Measurements from ENCODE around the gene LRPAP1.

The LRPAP1 gene

GRCh38 chr4:3502941-3503936 is 29.0 kb downstream of the LRPAP1 start:
- DNase-seq (ENCODE audit: extremely low read depth in 1 of 2, low read depth in 1 of 2): no peak

DNA sequence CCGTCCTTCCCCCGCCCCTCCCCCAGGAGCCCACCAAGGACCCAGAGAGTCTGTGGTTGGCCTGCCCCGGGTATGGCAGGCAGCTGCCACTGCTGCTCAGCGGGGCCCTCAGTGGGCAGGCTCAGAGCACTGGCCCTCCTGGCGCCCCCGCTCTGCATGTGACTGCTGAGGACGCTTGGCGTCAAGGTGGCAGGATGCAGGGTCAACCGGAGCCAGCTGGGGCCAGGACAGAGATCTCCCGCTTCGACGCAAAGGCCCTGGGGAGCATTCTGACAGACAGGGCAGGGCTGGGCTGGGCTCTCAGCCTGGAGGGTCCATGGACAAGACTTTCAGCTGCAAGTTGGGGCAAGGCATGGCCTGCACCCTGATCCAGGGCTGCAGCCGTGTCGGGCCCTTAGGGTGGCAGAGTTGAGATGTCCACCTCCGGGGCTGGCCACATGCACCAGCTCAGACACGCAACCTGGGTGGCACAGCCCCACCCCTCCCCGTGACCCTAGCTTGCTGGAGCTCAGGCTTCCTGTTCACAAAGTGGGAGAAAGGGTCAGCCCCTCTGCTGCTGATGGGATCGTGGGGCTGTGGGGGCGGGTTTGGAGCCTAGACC is 30.3 kb downstream of the LRPAP1 start:
- no peak for DNase-seq (ENCODE audit: extremely low read depth in 1 of 2, low read depth in 1 of 2)

DNA sequence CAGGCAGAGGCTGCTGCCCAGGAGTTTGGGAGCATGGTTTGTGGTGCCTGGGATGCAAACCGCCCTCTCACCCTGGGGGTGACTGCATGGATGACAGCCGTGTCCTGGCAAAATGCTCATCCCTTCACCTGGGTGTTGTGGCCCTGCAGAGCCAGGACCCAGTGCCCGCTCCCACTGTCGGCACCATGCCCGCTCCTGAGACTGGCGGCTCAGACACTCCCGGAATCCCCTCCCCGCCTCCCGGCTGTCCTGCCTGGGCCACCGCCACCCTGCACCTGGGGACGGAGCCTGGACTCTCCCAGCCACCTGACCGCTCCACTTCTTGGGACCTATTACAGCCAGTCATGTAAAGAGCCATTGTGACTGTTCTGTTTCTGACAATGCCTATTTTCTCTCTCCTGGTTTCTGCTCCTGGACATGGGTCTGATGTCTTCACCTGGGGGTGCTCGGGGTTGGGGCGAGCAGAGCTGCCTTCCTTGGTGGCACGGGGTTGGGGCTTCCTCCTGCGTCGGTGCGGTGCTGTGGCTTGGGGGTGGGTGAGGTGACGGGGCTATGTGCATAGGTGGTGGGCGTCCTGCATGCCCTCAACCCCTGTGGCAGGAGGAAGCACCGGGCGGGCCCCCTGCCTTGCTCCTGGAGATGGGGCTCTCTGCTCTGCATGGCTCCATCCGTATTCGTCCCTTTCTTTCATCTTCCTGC is 30.9 kb downstream of the LRPAP1 start:
- DNase-seq (ENCODE audit: extremely low read depth in 1 of 2, low read depth in 1 of 2): no peak

DNA sequence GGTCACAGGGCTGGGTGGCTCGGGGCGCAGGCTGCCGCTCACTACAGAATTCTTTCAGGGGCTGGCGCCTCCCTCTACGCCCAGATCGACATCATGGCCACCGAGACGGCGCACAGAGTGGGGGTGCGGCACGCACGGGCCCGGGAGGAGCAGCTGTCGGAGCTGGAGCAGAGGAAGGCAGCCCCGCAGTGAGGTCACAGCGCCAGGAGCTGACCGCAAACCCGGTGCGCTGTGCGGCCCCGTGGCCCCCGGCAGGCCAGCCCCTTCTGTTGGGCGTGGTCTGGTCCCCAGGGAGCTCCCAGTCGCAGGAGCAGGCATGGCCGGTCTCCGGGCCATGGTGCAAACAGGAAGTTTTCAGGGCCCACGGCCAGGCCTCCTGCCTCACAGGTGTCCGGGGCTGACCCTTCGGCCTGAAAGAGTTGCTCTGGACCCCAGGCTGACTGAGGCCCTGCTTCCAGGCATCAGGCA is 31.6 kb downstream of the LRPAP1 start:
- DNase-seq (ENCODE audit: extremely low read depth in 1 of 2, low read depth in 1 of 2): no peak

- no peak for DNase-seq (ENCODE audit: extremely low read depth in 1 of 2, low read depth in 1 of 2)
Measured at GRCh38 chr4:3500111-3500510, 32.1 kb downstream of the LRPAP1 start.

- no peak for DNase-seq (ENCODE audit: extremely low read depth in 1 of 2, low read depth in 1 of 2)
Measured at GRCh38 chr4:3499710-3500109, 32.5 kb downstream of the LRPAP1 start.

DNA sequence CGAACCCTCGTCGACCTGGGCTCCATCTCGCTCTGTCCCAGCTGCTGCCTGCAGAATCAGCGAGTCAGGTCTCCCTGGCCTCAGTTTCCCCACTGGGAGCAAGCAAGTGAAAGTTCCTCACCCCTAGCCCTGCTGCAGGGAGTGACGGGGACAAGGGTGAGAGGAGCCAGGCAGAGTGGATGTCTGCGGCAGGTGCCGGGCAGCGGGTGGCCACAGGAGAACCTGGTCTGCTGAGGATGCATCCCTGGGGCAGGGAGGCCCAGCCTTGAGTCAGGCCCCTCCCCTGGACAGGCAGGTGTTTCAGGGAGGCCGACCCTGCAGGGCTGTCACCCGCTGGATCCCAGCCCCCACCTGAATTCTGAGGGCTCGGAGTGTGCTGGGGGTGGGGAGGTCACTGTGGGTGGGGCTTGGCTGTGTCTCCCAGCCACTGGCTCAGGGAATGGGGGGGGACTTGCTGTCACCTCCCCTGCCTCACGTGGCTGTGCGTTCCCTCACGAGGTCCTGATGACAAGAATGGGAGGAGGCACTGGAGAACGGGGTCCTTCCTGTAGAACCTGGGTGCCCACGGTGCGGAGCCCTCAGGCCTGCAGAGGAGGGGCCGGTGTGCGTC is 33.2 kb downstream of the LRPAP1 start:
- DNase-seq (ENCODE audit: extremely low read depth in 1 of 2, low read depth in 1 of 2): no peak

- DNase-seq (ENCODE audit: extremely low read depth in 1 of 2, low read depth in 1 of 2): no peak
Measured at GRCh38 chr4:3498407-3498806, 33.8 kb downstream of the LRPAP1 start.

- DNase-seq (ENCODE audit: extremely low read depth in 1 of 2, low read depth in 1 of 2): no peak
Measured at GRCh38 chr4:3497523-3498389, 34.5 kb downstream of the LRPAP1 start.

- DNase-seq (ENCODE audit: extremely low read depth in 1 of 2, low read depth in 1 of 2): no peak
Measured at GRCh38 chr4:3497095-3497494, 35.1 kb downstream of the LRPAP1 start.

- no peak for DNase-seq (ENCODE audit: extremely low read depth in 1 of 2, low read depth in 1 of 2)
Measured at GRCh38 chr4:3496021-3496420, 36.2 kb downstream of the LRPAP1 start.

DNA sequence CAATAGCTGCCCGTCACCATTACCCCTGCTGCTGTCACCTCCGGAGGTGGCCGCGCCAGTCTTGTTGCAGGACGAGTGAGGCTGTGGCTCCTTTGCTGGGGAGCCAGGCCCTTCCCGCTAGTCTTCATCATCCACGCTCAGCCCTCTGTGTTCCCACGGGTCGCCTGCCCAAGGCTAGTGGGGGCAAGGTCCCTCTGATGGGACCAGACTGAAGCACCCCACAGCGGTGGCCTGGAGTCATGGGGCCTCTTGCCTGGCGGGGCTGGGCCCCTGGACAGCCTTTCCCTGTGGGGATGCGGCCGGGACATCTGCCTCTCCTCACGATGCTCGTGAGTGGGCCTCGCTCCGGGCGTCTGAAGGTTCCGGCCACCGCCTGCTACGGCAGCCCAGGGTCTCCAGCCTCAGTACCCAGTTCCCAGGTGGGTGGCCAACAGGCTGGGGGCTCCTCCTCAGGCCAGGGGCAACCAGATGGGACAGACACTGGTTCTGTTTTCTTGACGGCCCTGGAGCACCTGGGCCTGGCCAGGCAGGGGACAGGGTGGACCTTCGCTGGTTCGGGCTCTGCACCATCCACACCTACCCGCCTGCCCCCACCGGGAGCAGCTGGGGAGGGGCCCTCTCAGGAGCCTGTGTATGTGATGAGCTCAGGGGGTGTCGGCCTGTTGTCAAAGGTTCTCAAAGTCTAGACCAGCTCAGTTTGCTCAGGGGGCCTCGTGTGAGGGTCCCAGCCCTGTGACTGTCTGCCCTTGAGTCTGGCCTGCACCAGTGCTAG is 36.8 kb downstream of the LRPAP1 start:
- DNase-seq (ENCODE audit: extremely low read depth in 1 of 2, low read depth in 1 of 2): no peak

- DNase-seq (ENCODE audit: extremely low read depth in 1 of 2, low read depth in 1 of 2): no peak
Measured at GRCh38 chr4:3494462-3494871, 37.8 kb downstream of the LRPAP1 start.

DNA sequence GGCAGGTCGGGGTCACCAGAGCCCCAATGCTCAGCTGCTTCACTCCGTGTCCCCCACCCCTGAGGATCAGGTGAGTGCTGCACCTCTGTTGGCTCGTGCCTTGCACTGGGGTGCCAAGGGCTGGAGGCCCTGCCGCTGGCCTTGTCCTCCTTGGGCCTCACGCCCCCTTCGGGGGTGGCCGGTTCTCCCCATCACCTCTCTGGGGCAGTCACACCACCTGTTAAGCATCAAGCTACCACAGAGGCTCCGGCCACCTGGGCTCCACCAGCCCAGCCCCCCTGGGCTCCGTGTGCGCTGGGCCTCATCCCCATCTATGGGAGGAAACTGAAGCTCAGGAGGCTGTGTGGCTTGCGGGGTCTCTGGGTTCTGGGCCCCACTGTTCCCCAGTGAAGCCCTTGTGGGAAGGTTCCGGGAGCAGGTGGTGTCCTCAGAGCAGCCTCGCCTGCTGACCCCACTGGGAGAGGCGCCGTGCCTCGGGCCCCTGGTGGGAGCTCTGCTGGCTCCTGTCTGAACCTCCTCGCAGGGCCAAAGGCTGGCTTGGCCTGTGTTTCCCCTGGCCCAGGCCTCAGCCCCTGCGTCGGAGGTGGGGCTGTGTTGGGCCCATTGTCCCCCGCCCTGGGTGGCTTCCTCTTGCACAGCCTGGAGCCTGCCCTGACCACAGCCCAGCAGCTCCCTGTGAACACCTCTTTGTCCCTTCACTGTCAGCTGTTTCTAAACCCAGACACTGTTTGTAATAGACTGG is 38.3 kb downstream of the LRPAP1 start:
- no peak for DNase-seq (ENCODE audit: extremely low read depth in 1 of 2, low read depth in 1 of 2)

DNA sequence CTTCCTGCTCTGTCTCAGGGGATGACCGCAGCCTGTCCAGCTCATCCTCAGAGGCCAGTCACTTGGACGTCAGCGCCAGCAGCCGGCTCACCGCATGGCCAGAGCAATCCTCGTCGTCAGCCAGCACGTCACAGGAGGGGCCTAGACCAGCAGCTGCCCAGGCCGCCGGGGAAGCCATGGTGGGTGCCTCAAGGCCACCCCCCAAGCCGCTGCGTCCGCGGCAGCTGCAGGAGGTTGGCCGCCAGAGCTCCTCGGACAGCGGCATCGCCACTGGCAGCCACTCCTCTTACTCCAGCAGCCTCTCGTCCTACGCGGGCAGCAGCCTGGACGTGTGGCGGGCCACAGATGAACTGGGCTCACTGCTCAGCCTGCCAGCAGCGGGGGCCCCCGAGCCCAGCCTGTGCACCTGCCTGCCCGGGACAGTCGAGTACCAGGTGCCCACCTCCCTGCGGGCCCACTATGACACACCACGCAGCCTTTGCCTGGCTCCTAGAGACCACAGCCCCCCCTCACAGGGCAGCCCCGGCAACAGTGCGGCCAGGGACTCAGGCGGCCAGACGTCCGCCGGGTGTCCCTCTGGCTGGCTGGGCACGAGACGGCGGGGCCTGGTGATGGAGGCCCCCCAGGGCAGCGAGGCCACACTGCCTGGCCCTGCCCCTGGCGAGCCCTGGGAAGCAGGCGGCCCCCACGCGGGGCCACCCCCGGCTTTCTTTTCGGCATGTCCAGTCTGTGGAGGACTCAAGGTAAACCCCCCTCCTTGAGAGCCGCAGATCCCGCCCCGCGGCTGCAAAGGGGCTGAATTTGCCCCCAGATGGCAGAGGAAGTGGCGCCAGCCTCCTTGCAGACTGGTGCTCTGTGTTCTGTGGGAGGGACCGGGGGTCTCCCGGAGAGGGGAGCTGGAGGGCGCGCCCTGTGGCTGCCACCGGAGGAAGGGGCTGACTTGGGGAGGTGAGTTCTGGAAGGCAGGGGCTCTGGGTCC is 39.2 kb downstream of the LRPAP1 start:
- DNase-seq (ENCODE audit: extremely low read depth in 1 of 2, low read depth in 1 of 2): no peak

- no peak for DNase-seq (ENCODE audit: extremely low read depth in 1 of 2, low read depth in 1 of 2)
Measured at GRCh38 chr4:3491681-3492405, 40.4 kb downstream of the LRPAP1 start.

GRCh38 chr4:3489451-3489962 is 42.7 kb downstream of the LRPAP1 start:
- DNase-seq (ENCODE audit: extremely low read depth in 1 of 2, low read depth in 1 of 2): no peak

Data from stimulated activated CD8-positive, alpha-beta memory T cell treated with anti-CD3 and anti-CD28 coated beads, Interleukin-7, amount 100 ng/mL, for 48 hours (primary cell).